ENCODE results near the gene CTNS.

- TF ChIP-seq CTCF (IDR thresholded peaks at IDR 0.05 in 4 of 5, conservative IDR thresholded peaks at IDR 0.05 in 1 of 5) (no peak), POLR2A (IDR thresholded peaks at IDR 0.05) (no peak)
These were observed 42.4 kb downstream of the CTNS start for GRCh38 chr17:3678821-3679530.
